Measurements from ENCODE around the gene PLA2G4A. TPM values are rescaled to one million over a fixed set of nuclear protein-coding genes. Genes with fewer than 3 reads are reported as not detected.

Gene PLA2G4A
- total RNA-seq, 1 experiment from 2014 or later: 0.39 TPM

GRCh38 chr1:186978596-186979556, 150.1 kb downstream of the PLA2G4A start:
- no peak overlapping the region for H2BK5ac ChIP-seq (ENCODE audit: insufficient read length, low read length)
- H4K20me1 ChIP-seq (ENCODE audit: control insufficient read depth, insufficient read depth, insufficient read length): no peaks in the 10 kb centered on the region
- no peak overlapping the region for H2BK15ac ChIP-seq (ENCODE audit: low read depth, low read length)
- no peak overlapping the region for H2BK120ac ChIP-seq (ENCODE audit: low read depth, low read length, poor library complexity, severe bottlenecking)
- Mint-ChIP-seq H3K36me3 (ENCODE audit: insufficient read depth in 1 of 3, low read depth in 3 of 3) (no peaks in the 10 kb centered on the region), H3K4me1 (no peaks in the 10 kb centered on the region), H3K4me3 (no peak overlapping the region), H3K27ac (0 out of 7 replicates have a peak overlapping the region, but pooled peaks of 1 of the 3 experiments have one; percentile 15), H3K9me3 (no peaks in the 10 kb centered on the region), H3K27me3 (ENCODE audit: low read depth) (no peaks in the 10 kb centered on the region)
- H3K4me2 ChIP-seq (ENCODE audit: insufficient read depth, insufficient read length, low read length): no peak overlapping the region
- H3K9ac ChIP-seq (ENCODE audit: extremely low read depth, insufficient read length, low read length): no peak overlapping the region
- peaks cover 2% of the 10 kb centered on the region; the same call in 1 of the 2 replicates for H3K4me1 ChIP-seq (ENCODE audit: insufficient read depth, low read length)
- H3K18ac ChIP-seq (ENCODE audit: insufficient read length, low read depth, low read length): no peak overlapping the region
- H3K79me1 ChIP-seq (ENCODE audit: insufficient read depth, low read depth, low read length, poor library complexity, severe bottlenecking): no peaks in the 10 kb centered on the region
- TF ChIP-seq, protein P1, sequence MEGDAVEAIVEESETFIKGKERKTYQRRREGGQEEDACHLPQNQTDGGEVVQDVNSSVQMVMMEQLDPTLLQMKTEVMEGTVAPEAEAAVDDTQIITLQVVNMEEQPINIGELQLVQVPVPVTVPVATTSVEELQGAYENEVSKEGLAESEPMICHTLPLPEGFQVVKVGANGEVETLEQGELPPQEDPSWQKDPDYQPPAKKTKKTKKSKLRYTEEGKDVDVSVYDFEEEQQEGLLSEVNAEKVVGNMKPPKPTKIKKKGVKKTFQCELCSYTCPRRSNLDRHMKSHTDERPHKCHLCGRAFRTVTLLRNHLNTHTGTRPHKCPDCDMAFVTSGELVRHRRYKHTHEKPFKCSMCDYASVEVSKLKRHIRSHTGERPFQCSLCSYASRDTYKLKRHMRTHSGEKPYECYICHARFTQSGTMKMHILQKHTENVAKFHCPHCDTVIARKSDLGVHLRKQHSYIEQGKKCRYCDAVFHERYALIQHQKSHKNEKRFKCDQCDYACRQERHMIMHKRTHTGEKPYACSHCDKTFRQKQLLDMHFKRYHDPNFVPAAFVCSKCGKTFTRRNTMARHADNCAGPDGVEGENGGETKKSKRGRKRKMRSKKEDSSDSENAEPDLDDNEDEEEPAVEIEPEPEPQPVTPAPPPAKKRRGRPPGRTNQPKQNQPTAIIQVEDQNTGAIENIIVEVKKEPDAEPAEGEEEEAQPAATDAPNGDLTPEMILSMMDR (conservative IDR thresholded peaks at IDR 0.05): no peak
- no peak overlapping the region for H4K5ac ChIP-seq (ENCODE audit: insufficient read length, low read depth, low read length)
- no peak for DNase-seq
- H3K56ac ChIP-seq (ENCODE audit: insufficient read length, low read depth, low read length): no peak overlapping the region
- no peaks in the 10 kb centered on the region for H3K23me2 ChIP-seq (ENCODE audit: insufficient read length, low read depth, low read length, poor library complexity, severe bottlenecking)
- H3K9me3 ChIP-seq (ENCODE audit: control insufficient read depth, low read depth, low read length): no peaks in the 10 kb centered on the region
- H4K8ac ChIP-seq (replicated peaks; ENCODE audit: insufficient read length, low read depth, low read length): no peak overlapping the region
- WGBS (ENCODE audit: extremely low coverage, insufficient read length, low lambda C conversion rate): 100% methylated on average over 1 of the region's 7 CpGs
- H2AK5ac ChIP-seq (ENCODE audit: insufficient read length, low read length): no peak overlapping the region
- H3K14ac ChIP-seq (ENCODE audit: insufficient read depth, low read length): no peak overlapping the region
- H4K91ac ChIP-seq (ENCODE audit: insufficient read length, low read depth, low read length): no peak overlapping the region
- H3K27ac ChIP-seq (ENCODE audit: insufficient read length, low read depth, low read length): no peak overlapping the region
- no peak overlapping the region for H2BK20ac ChIP-seq (ENCODE audit: low read depth, low read length, poor library complexity, severe bottlenecking)
- H3K79me2 ChIP-seq (ENCODE audit: insufficient read depth, low read length): no peaks in the 10 kb centered on the region
- no peak overlapping the region for H2AFZ ChIP-seq (ENCODE audit: low read length)
- no peak overlapping the region for H3T11ph ChIP-seq (ENCODE audit: low read length)
- H2BK12ac ChIP-seq (ENCODE audit: insufficient read length, low read depth, low read length): no peak overlapping the region
- no peak overlapping the region for H3K23ac ChIP-seq (ENCODE audit: insufficient read length, low read depth, low read length)
- no peaks in the 10 kb centered on the region for H3K27me3 ChIP-seq (ENCODE audit: insufficient read depth, low read length)
- H3K4ac ChIP-seq (ENCODE audit: low read depth, low read length): no peak overlapping the region
